Measurements from ENCODE around the gene TRIM31. TPM values are rescaled to one million over a fixed set of nuclear protein-coding genes. Genes with fewer than 3 reads are reported as not detected.

Gene TRIM31
- total and polyA plus RNA-seq, 2 donors from 2014 or later = 0.22 to 0.26 TPM

DNA sequence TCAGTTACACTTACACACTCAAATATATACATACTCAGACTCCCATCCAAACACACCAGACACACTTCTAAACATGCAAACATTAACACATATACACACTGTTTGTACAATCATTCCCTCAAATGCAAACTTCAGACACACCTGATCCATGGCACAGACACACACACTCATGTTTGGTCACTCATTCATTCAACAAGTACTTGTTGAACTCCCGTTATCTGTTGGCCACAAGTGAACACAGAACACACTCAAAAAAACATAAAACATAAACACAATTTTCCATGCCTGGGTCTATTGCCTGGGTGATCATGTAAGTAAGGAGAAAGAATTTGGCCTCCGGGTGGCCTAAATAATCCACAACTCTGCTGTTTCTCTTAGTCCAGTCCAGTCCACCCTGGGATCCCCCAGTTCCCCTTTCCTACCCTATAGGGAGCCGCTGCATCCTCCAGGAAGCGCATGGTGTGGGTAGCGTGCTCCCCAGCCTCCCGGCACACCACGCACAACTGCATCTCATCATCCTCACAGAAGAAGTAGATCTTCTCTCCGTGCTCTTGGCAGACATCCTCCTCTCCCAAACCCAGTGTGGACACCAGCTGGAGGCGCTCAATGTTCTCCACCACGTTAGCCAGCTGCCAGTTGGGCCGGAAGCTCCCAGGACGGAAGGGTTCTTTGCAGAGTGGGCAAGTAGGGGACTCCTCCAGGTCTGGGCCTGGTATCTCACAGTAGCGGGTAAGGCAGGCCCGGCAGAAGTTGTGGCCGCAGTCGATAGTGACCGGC lies 47.3 kb upstream of the TRIM31 start:
- Histone ChIP-seq H3K27me3 (ENCODE audit: control insufficient read depth, insufficient read depth, low read length) (no peaks in the 10 kb centered on the region), H3K9me3 (ENCODE audit: control insufficient read depth in 2 of 3, insufficient read depth in 1 of 3, low read length in 3 of 3) (no peaks in the 10 kb centered on the region), H3K36me3 (ENCODE audit: control insufficient read depth in 2 of 3, insufficient read depth in 3 of 3, low read length in 3 of 3) (no peaks in the 10 kb centered on the region), H3K4me3 (ENCODE audit: low read length in 3 of 3) (no peak overlapping the region), H3K27ac (ENCODE audit: low read depth in 2 of 2, low read length in 2 of 2) (no peak overlapping the region), H3K9ac (ENCODE audit: low read length in 3 of 3) (no peak overlapping the region), H3K4me1 (ENCODE audit: control insufficient read depth in 2 of 3, insufficient read depth in 2 of 3, low read depth in 1 of 3, low read length in 3 of 3) (peaks cover 0 to 11% (median 2%) of the 10 kb centered on the region in 3 donors)
- DNase-seq = no peak
- TF ChIP-seq, protein P1, sequence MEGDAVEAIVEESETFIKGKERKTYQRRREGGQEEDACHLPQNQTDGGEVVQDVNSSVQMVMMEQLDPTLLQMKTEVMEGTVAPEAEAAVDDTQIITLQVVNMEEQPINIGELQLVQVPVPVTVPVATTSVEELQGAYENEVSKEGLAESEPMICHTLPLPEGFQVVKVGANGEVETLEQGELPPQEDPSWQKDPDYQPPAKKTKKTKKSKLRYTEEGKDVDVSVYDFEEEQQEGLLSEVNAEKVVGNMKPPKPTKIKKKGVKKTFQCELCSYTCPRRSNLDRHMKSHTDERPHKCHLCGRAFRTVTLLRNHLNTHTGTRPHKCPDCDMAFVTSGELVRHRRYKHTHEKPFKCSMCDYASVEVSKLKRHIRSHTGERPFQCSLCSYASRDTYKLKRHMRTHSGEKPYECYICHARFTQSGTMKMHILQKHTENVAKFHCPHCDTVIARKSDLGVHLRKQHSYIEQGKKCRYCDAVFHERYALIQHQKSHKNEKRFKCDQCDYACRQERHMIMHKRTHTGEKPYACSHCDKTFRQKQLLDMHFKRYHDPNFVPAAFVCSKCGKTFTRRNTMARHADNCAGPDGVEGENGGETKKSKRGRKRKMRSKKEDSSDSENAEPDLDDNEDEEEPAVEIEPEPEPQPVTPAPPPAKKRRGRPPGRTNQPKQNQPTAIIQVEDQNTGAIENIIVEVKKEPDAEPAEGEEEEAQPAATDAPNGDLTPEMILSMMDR (IDR thresholded peaks at IDR 0.05; ENCODE audit: borderline replicate concordance, extremely low read depth, insufficient read depth) = no peak
- intact Hi-C loops (cut with DNase I) = no loop called here
- FAIRE-seq = no peak

DNA sequence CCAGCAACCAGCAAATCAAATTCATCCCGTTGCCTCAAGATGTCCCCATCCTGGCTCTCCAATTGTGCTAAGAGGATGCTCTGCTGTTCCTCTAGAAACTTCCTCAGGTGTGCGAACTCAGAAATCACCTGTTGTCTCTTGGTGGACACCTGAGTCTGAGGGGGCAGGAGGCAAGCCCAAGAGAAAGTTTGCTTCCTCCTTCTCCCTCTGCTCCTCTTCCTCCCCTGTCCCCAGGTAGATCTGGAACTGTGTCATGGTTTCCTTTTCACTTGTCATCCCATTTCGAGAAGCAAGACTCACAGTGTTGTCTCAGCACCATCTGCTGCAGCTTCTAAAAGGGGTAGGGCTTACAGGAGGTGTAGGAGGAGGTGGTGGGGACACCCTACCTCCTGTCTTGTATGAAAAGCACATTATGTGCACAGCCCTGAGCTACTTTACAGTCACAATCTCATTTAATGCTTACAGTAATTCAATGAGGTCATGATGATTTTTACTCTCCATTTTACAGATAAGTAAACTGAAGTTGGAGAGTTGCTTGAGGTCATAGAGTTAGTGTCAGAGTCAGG lies 45.7 kb upstream of the TRIM31 start:
- H3K27me3 ChIP-seq (ENCODE audit: control insufficient read depth, insufficient read depth, low read length) = no peaks in the 10 kb centered on the region
- H3K9me3 ChIP-seq (ENCODE audit: control insufficient read depth in 2 of 3, insufficient read depth in 1 of 3, low read length in 3 of 3) = no peaks in the 10 kb centered on the region
- FAIRE-seq (no peak), DNase-seq (no peak)
- H3K27ac ChIP-seq (ENCODE audit: low read depth in 2 of 2, low read length in 2 of 2) = no peak overlapping the region
- intact Hi-C loops (cut with DNase I) = no loop called here
- H3K9ac ChIP-seq (ENCODE audit: low read length in 3 of 3) = no peak overlapping the region
- no peak overlapping the region for H3K4me3 ChIP-seq (ENCODE audit: low read length in 3 of 3)
- TF ChIP-seq, protein P1 (IDR thresholded peaks at IDR 0.05; ENCODE audit: borderline replicate concordance, extremely low read depth, insufficient read depth) = no peak
- H3K4me1 ChIP-seq (ENCODE audit: control insufficient read depth in 2 of 3, insufficient read depth in 2 of 3, low read depth in 1 of 3, low read length in 3 of 3) = peaks cover 0 to 11% (median 2%) of the 10 kb centered on the region in 3 donors
- no peaks in the 10 kb centered on the region for H3K36me3 ChIP-seq (ENCODE audit: control insufficient read depth in 2 of 3, insufficient read depth in 3 of 3, low read length in 3 of 3)

DNA sequence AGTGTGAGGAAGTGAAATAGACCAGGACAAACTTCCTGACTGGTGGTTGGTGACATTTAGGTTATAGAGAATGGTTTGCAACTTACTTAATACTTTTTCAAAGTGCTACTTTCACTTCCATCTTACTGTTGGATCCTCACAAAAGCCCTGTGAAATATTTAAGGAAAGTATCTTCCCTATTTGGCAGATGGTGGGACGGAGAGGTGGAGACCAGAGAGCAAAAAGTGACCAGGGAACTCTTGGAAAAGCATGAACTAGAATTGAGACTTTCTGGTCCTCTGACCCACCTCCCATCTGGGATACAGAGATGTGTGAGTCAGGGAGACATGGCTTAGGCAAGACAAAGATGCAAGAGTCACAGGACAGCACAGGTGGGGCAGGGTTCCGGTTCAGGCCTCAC lies 45.1 kb upstream of the TRIM31 start:
- TF ChIP-seq, protein P1 (IDR thresholded peaks at IDR 0.05; ENCODE audit: borderline replicate concordance, extremely low read depth, insufficient read depth) = no peak
- H3K27ac ChIP-seq (ENCODE audit: low read depth in 2 of 2, low read length in 2 of 2) = no peak overlapping the region
- intact Hi-C loops (cut with DNase I) = no loop called here

More for the DNA sequence above, 45.1 kb upstream of the TRIM31 start:
- no peak for FAIRE-seq
- no peak for DNase-seq
- no peak overlapping the region for H3K9ac ChIP-seq (ENCODE audit: low read length in 3 of 3)
- no peaks in the 10 kb centered on the region for H3K27me3 ChIP-seq (ENCODE audit: control insufficient read depth, insufficient read depth, low read length)
- H3K4me3 ChIP-seq (ENCODE audit: low read length in 3 of 3) = no peak overlapping the region
- peaks cover 0 to 11% (median 2%) of the 10 kb centered on the region in 3 donors for H3K4me1 ChIP-seq (ENCODE audit: control insufficient read depth in 2 of 3, insufficient read depth in 2 of 3, low read depth in 1 of 3, low read length in 3 of 3)
- H3K9me3 ChIP-seq (ENCODE audit: control insufficient read depth in 2 of 3, insufficient read depth in 1 of 3, low read length in 3 of 3) = no peaks in the 10 kb centered on the region
- no peaks in the 10 kb centered on the region for H3K36me3 ChIP-seq (ENCODE audit: control insufficient read depth in 2 of 3, insufficient read depth in 3 of 3, low read length in 3 of 3)

Data from kidney (tissue), 14 donors.